NB4 (cell line): Measurements from ENCODE around the gene WDR36.

Experiments used
- POLR2A ChIP-seq: IDR thresholded peaks from 2 replicates; pipeline ENCODE4 v1.6.1; 2011; ENCODE audit warnings: mild to moderate bottlenecking; ENCODE audit not compliant: insufficient read length; ENCODE audit errors: extremely low read depth
- TF ChIP-seq, protein P1 (sequence below): IDR thresholded peaks from one replicate; pipeline ENCODE4 v1.5.1; 2012; ENCODE audit warnings: low read depth, low read length
- TF ChIP-seq, protein P2 (sequence below): IDR thresholded peaks from 2 replicates; pipeline ENCODE4 v1.6.1; 2011; ENCODE audit warnings: low read depth, low read length

DNA sequence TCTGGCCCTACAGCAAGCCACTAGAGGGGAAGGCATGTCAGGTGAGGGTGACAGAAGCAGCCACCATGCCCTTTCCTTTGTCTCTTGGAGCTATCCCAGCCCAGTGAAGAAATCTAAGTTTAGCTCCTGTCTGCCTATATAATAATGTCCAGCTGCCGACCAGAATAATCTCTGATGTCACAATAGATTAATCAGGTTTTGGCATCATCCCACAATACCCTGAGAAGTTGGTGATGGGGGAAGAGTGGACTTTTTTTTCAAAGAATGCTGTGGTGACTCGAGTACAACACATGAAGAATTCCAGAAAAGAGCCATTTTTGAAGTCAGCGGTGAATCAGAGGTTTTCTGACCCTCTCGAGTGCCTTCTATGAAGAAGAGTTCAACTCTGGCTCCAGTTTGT is 22.3 kb upstream of the WDR36 start:
- TF ChIP-seq, protein P1, sequence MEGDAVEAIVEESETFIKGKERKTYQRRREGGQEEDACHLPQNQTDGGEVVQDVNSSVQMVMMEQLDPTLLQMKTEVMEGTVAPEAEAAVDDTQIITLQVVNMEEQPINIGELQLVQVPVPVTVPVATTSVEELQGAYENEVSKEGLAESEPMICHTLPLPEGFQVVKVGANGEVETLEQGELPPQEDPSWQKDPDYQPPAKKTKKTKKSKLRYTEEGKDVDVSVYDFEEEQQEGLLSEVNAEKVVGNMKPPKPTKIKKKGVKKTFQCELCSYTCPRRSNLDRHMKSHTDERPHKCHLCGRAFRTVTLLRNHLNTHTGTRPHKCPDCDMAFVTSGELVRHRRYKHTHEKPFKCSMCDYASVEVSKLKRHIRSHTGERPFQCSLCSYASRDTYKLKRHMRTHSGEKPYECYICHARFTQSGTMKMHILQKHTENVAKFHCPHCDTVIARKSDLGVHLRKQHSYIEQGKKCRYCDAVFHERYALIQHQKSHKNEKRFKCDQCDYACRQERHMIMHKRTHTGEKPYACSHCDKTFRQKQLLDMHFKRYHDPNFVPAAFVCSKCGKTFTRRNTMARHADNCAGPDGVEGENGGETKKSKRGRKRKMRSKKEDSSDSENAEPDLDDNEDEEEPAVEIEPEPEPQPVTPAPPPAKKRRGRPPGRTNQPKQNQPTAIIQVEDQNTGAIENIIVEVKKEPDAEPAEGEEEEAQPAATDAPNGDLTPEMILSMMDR, result no peak
- TF ChIP-seq POLR2A, result no peak
- TF ChIP-seq, protein P2, sequence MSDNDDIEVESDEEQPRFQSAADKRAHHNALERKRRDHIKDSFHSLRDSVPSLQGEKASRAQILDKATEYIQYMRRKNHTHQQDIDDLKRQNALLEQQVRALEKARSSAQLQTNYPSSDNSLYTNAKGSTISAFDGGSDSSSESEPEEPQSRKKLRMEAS, result no peak
